CD4-positive, alpha-beta T cell (primary cell): ENCODE results near the gene BYSL. TPM values are rescaled to one million over a fixed set of nuclear protein-coding genes. Genes with fewer than 3 reads are reported as not detected.

Source experiments
- ATAC-seq: fragments of 200-7000 bp; cut with Tn5 transposase; one replicate; pipeline ENCODE4 v1.10.0; 2022; ENCODE audit warnings: mild to moderate bottlenecking; ENCODE audit not compliant: poor library complexity
- CTCF ChIA-PET: fragments of 350-600 bp; sonication (Branson Sonifier 250); formaldehyde crosslinking; loops from one replicate; lab custom pipeline; 2021; ENCODE audit warnings: antibody characterized with exemption, inconsistent platforms; lab: Charles Lee
- POLR2A ChIA-PET: fragments of 350-600 bp; sonication (Branson Sonifier 250); formaldehyde crosslinking; loops from one replicate; lab custom pipeline; 2021; ENCODE audit warnings: antibody characterized with exemption, inconsistent platforms; lab: Charles Lee
- DNase-seq, 14 experiments: peaks; one replicate each; pipeline ENCODE4 v3.0.0-alpha.2; 2013 to 2020; ENCODE audit warnings: mixed read lengths in 2 of 14
- H3K27ac ChIP-seq, 2 donors: one replicate each; pipeline versions ENCODE4 v1.5.1 to v1.7.0; 2013; ENCODE audit warnings: low read length in 2 of 2, low read depth in 1 of 2, mild to moderate bottlenecking in 1 of 2
- H3K27me3 ChIP-seq, 2 experiments: 1 replicate in 1 of 2; 2 replicates in 1 of 2; pipeline versions ENCODE4 v1.6.1 to v1.7.0; 2013; ENCODE audit warnings: low read length in 2 of 2, control low read depth in 1 of 2, mild to moderate bottlenecking in 1 of 2, moderate library complexity in 1 of 2; ENCODE audit not compliant: insufficient read depth in 2 of 2, control insufficient read depth in 1 of 2
- H3K36me3 ChIP-seq: one replicate; pipeline ENCODE4 v1.6.1; 2013; ENCODE audit warnings: low read length, control low read depth; ENCODE audit not compliant: insufficient read depth
- H3K4me1 ChIP-seq: one replicate; pipeline ENCODE4 v1.6.1; 2013; ENCODE audit warnings: low read length, control low read depth; ENCODE audit not compliant: insufficient read depth
- H3K4me3 ChIP-seq: one replicate; pipeline ENCODE4 v1.5.1; 2013; ENCODE audit warnings: mild to moderate bottlenecking, low read length, moderate library complexity
- H3K9me3 ChIP-seq, 2 experiments: 1 replicate in 1 of 2; 2 replicates in 1 of 2; pipeline versions ENCODE4 v1.6.1 to v1.7.0; 2013; ENCODE audit warnings: low read length in 2 of 2, mild to moderate bottlenecking in 2 of 2, control low read depth in 1 of 2, moderate library complexity in 1 of 2; ENCODE audit not compliant: control insufficient read depth in 1 of 2, insufficient read depth in 1 of 2
- H3K27ac Mint-ChIP-seq: one replicate; pipeline ENCODE4 v1.8.0; 2020; ENCODE audit warnings: mixed read lengths
- H3K27me3 Mint-ChIP-seq: one replicate; pipeline ENCODE4 v1.8.0; 2021; ENCODE audit warnings: mixed read lengths
- H3K36me3 Mint-ChIP-seq: one replicate; pipeline ENCODE4 v1.8.0; 2021; ENCODE audit warnings: low read depth, mixed read lengths
- H3K4me1 Mint-ChIP-seq: one replicate; pipeline ENCODE4 v1.8.0; 2021; ENCODE audit warnings: low read depth, mixed read lengths
- H3K4me3 Mint-ChIP-seq: one replicate; pipeline ENCODE4 v1.8.0; 2020; ENCODE audit warnings: mild to moderate bottlenecking, mixed read lengths
- H3K9me3 Mint-ChIP-seq: one replicate; pipeline ENCODE4 v1.8.0; 2020; ENCODE audit warnings: mixed read lengths
- intact Hi-C, 2 experiments: fragments of 100-400 bp; cut with DNase I in 1 of 2; cut with micrococcal nuclease in 1 of 2; formaldehyde crosslinking; loops; one replicate each; pipeline versions ENCODE4 v1.15.1 to v1.9.0; 2023 to 2025; cut with DNase I, micrococcal nuclease
- total RNA-seq, 174 experiments: library from RNA in 2 of 174; stranded (reverse) in 2 of 174; gene quantifications; one replicate each; pipeline ENCODE4 v1.2.3 and lab custom pipeline; 2021 to 2026
- TF ChIP-seq, protein P1 (sequence below): fragments of 200-600 bp; IDR thresholded peaks from one replicate; pipeline ENCODE4 v1.8.0; 2022; ENCODE audit warnings: antibody characterized with exemption, mild to moderate bottlenecking

The BYSL gene
- total RNA-seq, 2 experiments from 2014 or later: 1.2 to 1.6 TPM

DNA sequence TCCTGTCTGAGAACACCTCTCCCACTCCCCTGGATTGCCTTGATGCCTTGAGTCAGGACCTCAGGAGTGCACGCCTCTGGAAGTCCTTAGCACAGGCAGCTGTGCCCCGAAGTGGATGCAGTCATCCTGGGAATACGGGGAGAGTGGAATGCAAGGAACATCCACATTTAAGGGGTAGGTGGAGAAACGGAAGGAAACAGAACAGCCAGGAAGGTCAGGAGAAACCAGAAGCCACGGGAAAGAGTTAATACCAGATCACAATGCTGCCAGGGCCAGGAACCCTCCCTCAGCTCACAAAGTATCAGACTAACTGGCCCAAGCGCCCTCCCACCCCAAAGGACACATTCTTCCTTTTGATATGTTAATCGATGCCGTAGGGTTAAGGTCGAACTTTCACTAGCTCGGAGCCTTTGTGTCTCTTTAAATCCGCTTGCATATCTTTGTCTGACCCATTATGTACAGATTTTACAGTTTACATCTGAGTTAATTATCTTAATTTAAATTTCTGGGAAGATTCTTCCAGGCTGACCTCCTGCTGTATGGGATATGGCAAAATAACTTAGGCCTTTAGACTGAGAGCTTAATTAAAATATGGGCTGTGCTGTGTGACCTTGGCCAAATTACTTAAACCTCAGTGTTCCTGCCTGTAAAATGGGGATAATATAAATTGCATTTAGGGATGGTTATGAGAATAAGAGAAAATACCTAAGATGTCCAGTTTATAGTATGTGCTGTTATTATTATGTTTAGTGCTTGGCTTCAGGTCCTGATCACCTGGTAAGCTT, 44.3 kb downstream of the BYSL start:
- H3K4me1 ChIP-seq: peaks cover 69% of the 10 kb centered on the region
- peak overlapping the region; percentile 68 for H3K27ac Mint-ChIP-seq
- no peaks in the 10 kb centered on the region for H3K9me3 Mint-ChIP-seq
- no peak overlapping the region for H3K4me3 Mint-ChIP-seq
- H3K27me3 Mint-ChIP-seq: no peaks in the 10 kb centered on the region
- no peak overlapping the region for H3K27ac ChIP-seq
- ChIA-PET CTCF (interaction anchor here (1.5 to 1.7 kb wide), 2 partner anchors 22 to 79 kb away, joined by 4 to 6 read pairs; no protein-coding TSS in a partner anchor), POLR2A (interaction anchor here (0.6 to 1.4 kb wide), 4 partner anchors 8 to 178 kb away, joined by 3 read pairs; partner anchors contain the start of gene TOMM6)
- H3K4me1 Mint-ChIP-seq: peaks cover 79% of the 10 kb centered on the region
- DNase-seq (no peak), ATAC-seq (no peak)
- peaks cover 72% of the 10 kb centered on the region for H3K36me3 Mint-ChIP-seq
- no peaks in the 10 kb centered on the region for H3K27me3 ChIP-seq
- TF ChIP-seq, protein P1, sequence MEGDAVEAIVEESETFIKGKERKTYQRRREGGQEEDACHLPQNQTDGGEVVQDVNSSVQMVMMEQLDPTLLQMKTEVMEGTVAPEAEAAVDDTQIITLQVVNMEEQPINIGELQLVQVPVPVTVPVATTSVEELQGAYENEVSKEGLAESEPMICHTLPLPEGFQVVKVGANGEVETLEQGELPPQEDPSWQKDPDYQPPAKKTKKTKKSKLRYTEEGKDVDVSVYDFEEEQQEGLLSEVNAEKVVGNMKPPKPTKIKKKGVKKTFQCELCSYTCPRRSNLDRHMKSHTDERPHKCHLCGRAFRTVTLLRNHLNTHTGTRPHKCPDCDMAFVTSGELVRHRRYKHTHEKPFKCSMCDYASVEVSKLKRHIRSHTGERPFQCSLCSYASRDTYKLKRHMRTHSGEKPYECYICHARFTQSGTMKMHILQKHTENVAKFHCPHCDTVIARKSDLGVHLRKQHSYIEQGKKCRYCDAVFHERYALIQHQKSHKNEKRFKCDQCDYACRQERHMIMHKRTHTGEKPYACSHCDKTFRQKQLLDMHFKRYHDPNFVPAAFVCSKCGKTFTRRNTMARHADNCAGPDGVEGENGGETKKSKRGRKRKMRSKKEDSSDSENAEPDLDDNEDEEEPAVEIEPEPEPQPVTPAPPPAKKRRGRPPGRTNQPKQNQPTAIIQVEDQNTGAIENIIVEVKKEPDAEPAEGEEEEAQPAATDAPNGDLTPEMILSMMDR: no peak
- no peak overlapping the region for H3K4me3 ChIP-seq
- intact Hi-C loops: no loop called here
- H3K36me3 ChIP-seq: peaks cover 51% of the 10 kb centered on the region
- no peaks in the 10 kb centered on the region for H3K9me3 ChIP-seq

DNA sequence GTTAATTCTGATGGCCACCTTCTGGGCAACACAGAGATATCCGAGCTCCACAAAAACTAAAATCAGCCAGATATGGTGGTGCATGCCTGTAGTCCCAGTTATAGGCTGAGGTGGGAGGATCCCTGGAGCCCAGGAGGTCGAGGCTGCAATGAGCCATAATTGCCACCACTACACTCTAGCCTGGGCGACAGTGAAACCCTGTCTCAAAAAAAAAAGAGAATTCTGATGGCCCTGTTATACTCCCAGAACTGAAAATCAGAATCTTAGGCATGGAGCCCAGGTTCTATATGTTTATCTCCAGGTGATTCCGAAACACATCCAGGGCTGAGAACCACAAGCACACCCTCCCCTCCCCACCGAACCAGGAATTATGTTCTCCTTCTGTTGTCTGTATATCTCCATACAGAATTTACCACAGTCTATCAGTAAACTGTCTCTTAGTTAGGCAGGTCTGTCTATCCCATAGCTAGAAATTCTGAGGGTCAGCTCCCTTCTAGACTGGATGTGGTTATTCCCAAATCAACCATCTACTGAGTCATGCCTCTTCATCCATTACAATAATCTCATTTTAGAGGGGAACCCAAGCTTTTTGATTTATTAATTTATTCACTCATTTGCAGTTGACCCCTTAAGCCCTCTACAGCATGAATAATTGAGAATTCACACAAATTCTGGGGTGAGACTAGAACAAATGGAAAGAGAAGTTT, 45.1 kb downstream of the BYSL start:
- Histone ChIP-seq H3K27ac (no peak overlapping the region), H3K36me3 (peaks cover 48% of the 10 kb centered on the region), H3K9me3 (no peaks in the 10 kb centered on the region), H3K4me3 (no peak overlapping the region), H3K4me1 (peaks cover 72% of the 10 kb centered on the region), H3K27me3 (no peaks in the 10 kb centered on the region)
- Mint-ChIP-seq H3K27ac (peak overlapping the region; percentile 68), H3K4me3 (no peak overlapping the region), H3K9me3 (no peaks in the 10 kb centered on the region), H3K36me3 (peaks cover 73% of the 10 kb centered on the region), H3K4me1 (peaks cover 80% of the 10 kb centered on the region), H3K27me3 (no peaks in the 10 kb centered on the region)
- ATAC-seq: no peak
- TF ChIP-seq, protein P1: no peak
- no peak for DNase-seq
- intact Hi-C loops: no loop called here
- CTCF ChIA-PET: interaction anchor here (1.7 kb wide), 1 partner anchor 23 kb away, joined by 6 read pairs; no protein-coding TSS in a partner anchor
- POLR2A ChIA-PET: interaction anchor here (0.6 to 1.4 kb wide), 3 partner anchors 9 to 179 kb away, joined by 3 read pairs; partner anchors contain the start of gene TOMM6

DNA sequence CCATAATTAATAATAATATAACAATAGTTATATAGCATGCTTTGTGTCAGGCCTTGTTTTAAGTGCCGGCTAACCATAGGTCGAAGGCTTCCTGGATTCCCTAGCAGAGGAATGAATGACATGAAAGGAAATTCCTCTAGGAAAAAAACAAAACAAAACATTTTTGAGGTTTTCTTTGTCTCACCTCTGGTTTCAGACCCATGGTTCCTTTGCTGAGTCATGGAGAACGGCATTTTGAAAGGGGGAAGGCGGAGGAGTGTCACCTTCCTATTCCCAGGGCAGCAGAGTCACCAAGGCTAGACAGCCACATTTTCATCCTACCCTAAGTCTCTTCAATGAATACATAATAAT, 45.6 kb downstream of the BYSL start:
- Histone ChIP-seq H3K27me3 (no peaks in the 10 kb centered on the region), H3K4me3 (no peak overlapping the region), H3K9me3 (no peaks in the 10 kb centered on the region), H3K27ac (no peak overlapping the region), H3K4me1 (peaks cover 71% of the 10 kb centered on the region), H3K36me3 (peaks cover 44% of the 10 kb centered on the region)
- Mint-ChIP-seq H3K27me3 (no peaks in the 10 kb centered on the region), H3K27ac (peak overlapping the region; percentile 68), H3K36me3 (peaks cover 70% of the 10 kb centered on the region), H3K4me3 (no peak overlapping the region), H3K9me3 (no peaks in the 10 kb centered on the region), H3K4me1 (peaks cover 75% of the 10 kb centered on the region)
- DNase-seq (no peak), ATAC-seq (no peak)
- POLR2A ChIA-PET: interaction anchor here (1.3 kb wide), 1 partner anchor 80 kb away, joined by 4 read pairs; no protein-coding TSS in a partner anchor
- intact Hi-C loops: no loop called here
- TF ChIP-seq, protein P1: no peak
- CTCF ChIA-PET: interaction anchor here (0.9 to 1.7 kb wide), 3 partner anchors 10 to 46 kb away, joined by 3 to 6 read pairs (median 3); partner anchors contain the start of genes BYSL and MED20
